Uterus (tissue), 2 donors: ENCODE data around the gene RASA2.

ENCODE experiments used
- CTCF ChIP-seq, 4 experiments: fragments of 200-600 bp in 2 of 4; fragments of 450-650 bp in 2 of 4; sonication (generic) in 2 of 4; IDR thresholded peaks; one replicate each; pipeline ENCODE4 v1.5.1; 2016 to 2019; ENCODE audit warnings: antibody characterized with exemption in 4 of 4, mild to moderate bottlenecking in 2 of 4, moderate library complexity in 1 of 4
- POLR2A ChIP-seq, 2 donors: fragments of 450-650 bp; IDR thresholded peaks; one replicate each; pipeline ENCODE4 v1.6.1; 2016; ENCODE audit warnings: antibody characterized with exemption in 2 of 2, mild to moderate bottlenecking in 1 of 2, moderate library complexity in 1 of 2

- no peak for TF ChIP-seq POLR2A (IDR thresholded peaks at IDR 0.05)
- no peak for TF ChIP-seq CTCF (IDR thresholded peaks at IDR 0.05)
Measured at GRCh38 chr3:141564241-141564640, 77.4 kb downstream of the RASA2 start.
